ENCODE data around the gene HBD. TPM values are rescaled to one million over a fixed set of nuclear protein-coding genes. Genes with fewer than 3 reads are reported as not detected.

Gene HBD
- total RNA-seq, 3 donors from 2014 or later: not detected

DNA sequence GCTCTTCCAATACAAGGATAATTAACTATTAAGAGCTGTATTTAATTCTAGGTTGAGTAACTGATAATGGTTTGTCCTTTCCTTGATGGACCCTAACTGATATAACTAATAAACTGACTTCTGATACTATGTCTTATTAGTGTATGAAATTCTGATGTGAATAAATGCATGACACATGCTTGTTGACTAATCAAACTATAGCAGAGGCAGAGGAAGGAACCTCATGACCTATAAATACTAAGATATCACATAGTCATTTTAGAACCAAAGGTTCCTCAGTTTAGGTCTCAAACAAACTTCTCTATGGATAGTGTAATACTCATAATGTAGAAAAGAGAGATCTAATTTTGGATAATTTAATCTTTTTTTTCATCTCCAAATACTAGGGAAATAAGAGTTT, 4.8 kb upstream of the HBD start:
- intact Hi-C loops (cut with DNase I; ENCODE audit: low total_unique reads): no loop called here
- H3K27me3 ChIP-seq: no peaks in the 10 kb centered on the region
- no peaks in the 10 kb centered on the region for H3K36me3 ChIP-seq
- H3K9me3 ChIP-seq: no peaks in the 10 kb centered on the region
- H3K27ac ChIP-seq: no peak overlapping the region
- TF ChIP-seq, protein P1, sequence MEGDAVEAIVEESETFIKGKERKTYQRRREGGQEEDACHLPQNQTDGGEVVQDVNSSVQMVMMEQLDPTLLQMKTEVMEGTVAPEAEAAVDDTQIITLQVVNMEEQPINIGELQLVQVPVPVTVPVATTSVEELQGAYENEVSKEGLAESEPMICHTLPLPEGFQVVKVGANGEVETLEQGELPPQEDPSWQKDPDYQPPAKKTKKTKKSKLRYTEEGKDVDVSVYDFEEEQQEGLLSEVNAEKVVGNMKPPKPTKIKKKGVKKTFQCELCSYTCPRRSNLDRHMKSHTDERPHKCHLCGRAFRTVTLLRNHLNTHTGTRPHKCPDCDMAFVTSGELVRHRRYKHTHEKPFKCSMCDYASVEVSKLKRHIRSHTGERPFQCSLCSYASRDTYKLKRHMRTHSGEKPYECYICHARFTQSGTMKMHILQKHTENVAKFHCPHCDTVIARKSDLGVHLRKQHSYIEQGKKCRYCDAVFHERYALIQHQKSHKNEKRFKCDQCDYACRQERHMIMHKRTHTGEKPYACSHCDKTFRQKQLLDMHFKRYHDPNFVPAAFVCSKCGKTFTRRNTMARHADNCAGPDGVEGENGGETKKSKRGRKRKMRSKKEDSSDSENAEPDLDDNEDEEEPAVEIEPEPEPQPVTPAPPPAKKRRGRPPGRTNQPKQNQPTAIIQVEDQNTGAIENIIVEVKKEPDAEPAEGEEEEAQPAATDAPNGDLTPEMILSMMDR (IDR thresholded peaks at IDR 0.05): no peak
- TF ChIP-seq POLR2A (IDR thresholded peaks at IDR 0.05) (no peak), POLR2AphosphoS5 (IDR thresholded peaks at IDR 0.05) (no peak)
- no peak overlapping the region for H3K4me3 ChIP-seq
- DNase-seq (ENCODE audit: low spot score in 2 of 2): no peak
- H3K4me1 ChIP-seq: no peaks in the 10 kb centered on the region

- TF ChIP-seq, protein P1 (IDR thresholded peaks at IDR 0.05): no peak
- TF ChIP-seq POLR2A (IDR thresholded peaks at IDR 0.05): no peak
- TF ChIP-seq POLR2AphosphoS5 (IDR thresholded peaks at IDR 0.05): no peak
- DNase-seq (ENCODE audit: low spot score in 2 of 2): no peak
- intact Hi-C loops (cut with DNase I; ENCODE audit: low total_unique reads): no loop called here
- H3K9me3 ChIP-seq: no peaks in the 10 kb centered on the region
- H3K27me3 ChIP-seq: no peaks in the 10 kb centered on the region
- H3K4me3 ChIP-seq: no peak overlapping the region
- no peaks in the 10 kb centered on the region for H3K4me1 ChIP-seq
- H3K27ac ChIP-seq: no peak overlapping the region
- H3K36me3 ChIP-seq: no peaks in the 10 kb centered on the region
Measured at GRCh38 chr11:5238486-5238885, 4.2 kb upstream of the HBD start.

- DNase-seq (ENCODE audit: low spot score in 2 of 2): no peak
- Histone ChIP-seq H3K27me3 (no peaks in the 10 kb centered on the region), H3K36me3 (no peaks in the 10 kb centered on the region), H3K27ac (no peak overlapping the region), H3K9me3 (no peaks in the 10 kb centered on the region), H3K4me3 (no peak overlapping the region), H3K4me1 (no peaks in the 10 kb centered on the region)
- intact Hi-C loops (cut with DNase I; ENCODE audit: low total_unique reads): no loop called here
- TF ChIP-seq POLR2A (IDR thresholded peaks at IDR 0.05) (no peak), POLR2AphosphoS5 (IDR thresholded peaks at IDR 0.05) (no peak)
- TF ChIP-seq, protein P1 (IDR thresholded peaks at IDR 0.05): no peak
Measured at GRCh38 chr11:5237420-5237819, 3.1 kb upstream of the HBD start.

DNA sequence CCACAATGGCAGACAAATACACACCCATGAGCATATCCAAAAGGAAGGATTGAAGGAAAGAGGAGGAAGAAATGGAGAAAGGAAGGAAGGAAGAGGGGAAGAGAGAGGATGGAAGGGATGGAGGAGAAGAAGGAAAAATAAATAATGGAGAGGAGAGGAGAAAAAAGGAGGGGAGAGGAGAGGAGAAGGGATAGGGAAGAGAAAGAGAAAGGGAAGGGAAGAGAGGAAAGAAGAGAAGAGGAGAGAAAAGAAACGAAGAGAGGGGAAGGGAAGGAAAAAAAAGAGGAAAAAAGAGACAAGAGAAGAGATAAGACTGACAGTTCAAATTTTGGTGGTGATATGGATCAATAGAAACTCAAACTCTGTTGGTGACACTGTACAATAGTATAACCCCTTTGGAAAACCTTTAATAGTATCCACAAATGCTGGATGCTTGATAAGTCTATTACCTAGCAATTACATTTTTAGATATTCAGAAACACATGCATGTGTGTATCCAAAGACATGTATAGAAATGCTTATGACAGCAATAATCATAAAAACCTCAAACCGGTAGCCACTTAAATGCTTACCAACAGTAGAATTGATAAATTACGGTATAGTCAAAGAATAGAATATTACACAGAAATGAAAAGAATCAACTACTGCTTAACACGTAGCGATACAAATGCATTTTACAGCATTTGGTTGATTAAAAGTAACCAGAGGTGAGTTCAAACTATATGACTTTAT, 1.2 kb upstream of the HBD start:
- no peaks in the 10 kb centered on the region for H3K9me3 ChIP-seq

GRCh38 chr11:5233307-5233706, 976 bp downstream of the HBD start:
- Histone ChIP-seq H3K27me3 (no peaks in the 10 kb centered on the region), H3K27ac (no peak overlapping the region), H3K36me3 (no peaks in the 10 kb centered on the region), H3K9me3 (no peaks in the 10 kb centered on the region), H3K4me3 (no peak overlapping the region), H3K4me1 (no peaks in the 10 kb centered on the region)
- DNase-seq (ENCODE audit: low spot score in 2 of 2): no peak
- TF ChIP-seq POLR2A (IDR thresholded peaks at IDR 0.05) (no peak), POLR2AphosphoS5 (IDR thresholded peaks at IDR 0.05) (no peak)
- TF ChIP-seq, protein P1 (IDR thresholded peaks at IDR 0.05): no peak
- intact Hi-C loops (cut with DNase I; ENCODE audit: low total_unique reads): no loop called here

More for the DNA sequence above, 1.2 kb upstream of the HBD start:
- TF ChIP-seq POLR2AphosphoS5 (IDR thresholded peaks at IDR 0.05): no peak
- TF ChIP-seq POLR2A (IDR thresholded peaks at IDR 0.05): no peak
- TF ChIP-seq, protein P1 (IDR thresholded peaks at IDR 0.05): no peak
- no peaks in the 10 kb centered on the region for H3K27me3 ChIP-seq
- no peaks in the 10 kb centered on the region for H3K36me3 ChIP-seq
- intact Hi-C loops (cut with DNase I; ENCODE audit: low total_unique reads): no loop called here
- no peak for DNase-seq (ENCODE audit: low spot score in 2 of 2)
- no peaks in the 10 kb centered on the region for H3K4me1 ChIP-seq
- H3K27ac ChIP-seq: no peak overlapping the region
- no peak overlapping the region for H3K4me3 ChIP-seq

Measured in breast epithelium (tissue), 4 donors.